Neural cell (in vitro differentiated cells): Measurements from ENCODE around the gene PARVA.

Experiments used
- CTCF ChIP-seq: fragments of 450-650 bp; IDR thresholded peaks from 2 replicates; pipeline ENCODE4 v1.5.1; 2014; ENCODE audit warnings: antibody characterized with exemption, mild to moderate bottlenecking, moderate library complexity; ENCODE audit not compliant: poor library complexity, severe bottlenecking
- EP300 ChIP-seq: fragments of 450-650 bp; conservative IDR thresholded peaks from 2 replicates; pipeline ENCODE4 v1.6.1; 2014; ENCODE audit warnings: antibody characterized with exemption, mild to moderate bottlenecking, moderate library complexity; ENCODE audit not compliant: poor library complexity, severe bottlenecking
- EZH2 ChIP-seq: fragments of 200-600, 300-800 bp; shearing (Covaris generic), sonication (generic); IDR thresholded peaks from 2 replicates; pipeline ENCODE4 v1.6.1; 2014; ENCODE audit warnings: antibody characterized with exemption, low read length, borderline replicate concordance, mild to moderate bottlenecking; ENCODE audit not compliant: insufficient read depth, poor library complexity, severe bottlenecking
- MXI1 ChIP-seq: fragments of 450-650 bp; conservative IDR thresholded peaks from 2 replicates; pipeline ENCODE4 v1.6.1; 2014; ENCODE audit warnings: antibody characterized with exemption, mild to moderate bottlenecking; ENCODE audit not compliant: poor library complexity, severe bottlenecking
- POLR2AphosphoS5 ChIP-seq: IDR thresholded peaks from 2 replicates; pipeline ENCODE4 v1.6.1; 2012
- RAD21 ChIP-seq: fragments of 450-650 bp; conservative IDR thresholded peaks from 2 replicates; pipeline ENCODE4 v1.6.1; 2014; ENCODE audit warnings: antibody characterized with exemption, mild to moderate bottlenecking, moderate library complexity
- SMC3 ChIP-seq: fragments of 450-650 bp; conservative IDR thresholded peaks from 2 replicates; pipeline ENCODE4 v1.6.1; 2014; ENCODE audit warnings: antibody characterized with exemption, mild to moderate bottlenecking, moderate library complexity; ENCODE audit not compliant: poor library complexity
- TAF1 ChIP-seq: IDR thresholded peaks from 2 replicates; pipeline ENCODE4 v1.6.1; 2012; ENCODE audit warnings: low read depth
- TF ChIP-seq, protein P1 (sequence below): IDR thresholded peaks from 2 replicates; pipeline ENCODE4 v1.6.1; 2012; ENCODE audit warnings: borderline replicate concordance

DNA sequence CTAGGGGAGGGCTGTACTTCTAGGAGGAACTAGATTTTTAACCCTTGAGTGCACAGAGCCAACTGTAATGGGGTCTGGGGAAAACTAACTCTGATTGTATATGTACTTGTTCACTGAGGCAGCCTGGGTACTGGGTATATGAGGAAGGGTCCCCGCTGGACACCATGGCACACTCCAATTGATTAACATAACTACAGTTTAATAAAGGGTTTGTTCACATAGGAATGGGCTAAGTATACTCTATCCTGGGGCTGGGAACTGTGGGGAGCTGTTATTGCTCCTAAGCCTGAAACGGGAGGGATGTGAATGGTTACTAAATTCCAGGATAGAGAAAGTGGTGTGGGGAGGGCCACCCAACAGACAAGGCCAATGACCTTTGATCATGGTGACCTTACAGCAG lies 67.6 kb downstream of the PARVA start:
- TF ChIP-seq POLR2AphosphoS5 (no peak), CTCF (no peak), EZH2 (no peak), EP300 (no peak), TAF1 (no peak), SMC3 (no peak), RAD21 (no peak), MXI1 (no peak)
- TF ChIP-seq, protein P1, sequence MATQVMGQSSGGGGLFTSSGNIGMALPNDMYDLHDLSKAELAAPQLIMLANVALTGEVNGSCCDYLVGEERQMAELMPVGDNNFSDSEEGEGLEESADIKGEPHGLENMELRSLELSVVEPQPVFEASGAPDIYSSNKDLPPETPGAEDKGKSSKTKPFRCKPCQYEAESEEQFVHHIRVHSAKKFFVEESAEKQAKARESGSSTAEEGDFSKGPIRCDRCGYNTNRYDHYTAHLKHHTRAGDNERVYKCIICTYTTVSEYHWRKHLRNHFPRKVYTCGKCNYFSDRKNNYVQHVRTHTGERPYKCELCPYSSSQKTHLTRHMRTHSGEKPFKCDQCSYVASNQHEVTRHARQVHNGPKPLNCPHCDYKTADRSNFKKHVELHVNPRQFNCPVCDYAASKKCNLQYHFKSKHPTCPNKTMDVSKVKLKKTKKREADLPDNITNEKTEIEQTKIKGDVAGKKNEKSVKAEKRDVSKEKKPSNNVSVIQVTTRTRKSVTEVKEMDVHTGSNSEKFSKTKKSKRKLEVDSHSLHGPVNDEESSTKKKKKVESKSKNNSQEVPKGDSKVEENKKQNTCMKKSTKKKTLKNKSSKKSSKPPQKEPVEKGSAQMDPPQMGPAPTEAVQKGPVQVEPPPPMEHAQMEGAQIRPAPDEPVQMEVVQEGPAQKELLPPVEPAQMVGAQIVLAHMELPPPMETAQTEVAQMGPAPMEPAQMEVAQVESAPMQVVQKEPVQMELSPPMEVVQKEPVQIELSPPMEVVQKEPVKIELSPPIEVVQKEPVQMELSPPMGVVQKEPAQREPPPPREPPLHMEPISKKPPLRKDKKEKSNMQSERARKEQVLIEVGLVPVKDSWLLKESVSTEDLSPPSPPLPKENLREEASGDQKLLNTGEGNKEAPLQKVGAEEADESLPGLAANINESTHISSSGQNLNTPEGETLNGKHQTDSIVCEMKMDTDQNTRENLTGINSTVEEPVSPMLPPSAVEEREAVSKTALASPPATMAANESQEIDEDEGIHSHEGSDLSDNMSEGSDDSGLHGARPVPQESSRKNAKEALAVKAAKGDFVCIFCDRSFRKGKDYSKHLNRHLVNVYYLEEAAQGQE: no peak
